ENCODE results near the gene CDH18.

DNA sequence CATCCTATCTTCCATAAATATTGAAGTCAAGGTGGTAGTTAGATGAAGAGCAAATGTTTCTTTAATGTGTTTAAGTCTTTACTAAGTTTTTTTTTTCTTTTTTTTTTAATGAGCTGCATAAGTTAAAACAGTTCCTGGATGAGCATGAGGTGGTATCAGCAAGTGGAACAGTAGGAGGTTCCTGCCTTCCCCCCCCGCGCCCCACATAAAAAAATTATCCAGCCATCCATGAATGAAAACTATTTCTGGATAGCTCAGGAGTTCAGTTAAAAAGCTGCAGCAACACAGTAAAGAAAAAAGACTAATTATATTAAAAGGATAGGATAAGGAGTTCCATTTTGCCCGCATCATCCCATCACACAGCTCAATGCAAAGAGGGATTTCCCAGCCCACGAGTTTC is 349.5 kb downstream of the CDH18 start:
- TF ChIP-seq CTCF (conservative IDR thresholded peaks at IDR 0.05; ENCODE audit: low read length), result no peak
- TF ChIP-seq EZH2phosphoT487 (IDR thresholded peaks at IDR 0.05; ENCODE audit: borderline replicate concordance, low read depth, low read length), result no peak
